ENCODE data around the gene BPIFB3.

DNA sequence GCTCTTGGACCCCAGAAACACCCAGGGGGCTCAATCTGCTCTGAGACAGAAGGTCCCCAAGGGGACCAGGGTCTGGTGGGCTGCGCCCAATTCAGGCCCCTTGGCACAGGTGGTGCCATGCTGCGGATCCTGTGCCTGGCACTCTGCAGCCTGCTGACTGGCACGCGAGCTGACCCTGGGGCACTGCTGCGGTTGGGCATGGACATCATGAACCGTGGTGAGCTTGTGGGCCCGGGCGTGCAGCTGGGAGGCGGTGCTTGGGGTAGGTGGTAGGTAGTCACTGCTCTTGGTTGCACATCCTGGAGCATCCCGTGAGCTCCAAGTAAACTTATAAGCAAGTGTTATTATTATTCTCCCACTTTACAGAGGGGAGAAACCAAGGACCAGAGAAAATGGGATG lies 22.2 kb upstream of the BPIFB3 start, which contains the start of gene BPIFB6:
- no peak for TF ChIP-seq EZH2 (IDR thresholded peaks at IDR 0.05; ENCODE audit: borderline replicate concordance, low read depth, low read length, poor library complexity, severe bottlenecking)
- TF ChIP-seq, protein P1, sequence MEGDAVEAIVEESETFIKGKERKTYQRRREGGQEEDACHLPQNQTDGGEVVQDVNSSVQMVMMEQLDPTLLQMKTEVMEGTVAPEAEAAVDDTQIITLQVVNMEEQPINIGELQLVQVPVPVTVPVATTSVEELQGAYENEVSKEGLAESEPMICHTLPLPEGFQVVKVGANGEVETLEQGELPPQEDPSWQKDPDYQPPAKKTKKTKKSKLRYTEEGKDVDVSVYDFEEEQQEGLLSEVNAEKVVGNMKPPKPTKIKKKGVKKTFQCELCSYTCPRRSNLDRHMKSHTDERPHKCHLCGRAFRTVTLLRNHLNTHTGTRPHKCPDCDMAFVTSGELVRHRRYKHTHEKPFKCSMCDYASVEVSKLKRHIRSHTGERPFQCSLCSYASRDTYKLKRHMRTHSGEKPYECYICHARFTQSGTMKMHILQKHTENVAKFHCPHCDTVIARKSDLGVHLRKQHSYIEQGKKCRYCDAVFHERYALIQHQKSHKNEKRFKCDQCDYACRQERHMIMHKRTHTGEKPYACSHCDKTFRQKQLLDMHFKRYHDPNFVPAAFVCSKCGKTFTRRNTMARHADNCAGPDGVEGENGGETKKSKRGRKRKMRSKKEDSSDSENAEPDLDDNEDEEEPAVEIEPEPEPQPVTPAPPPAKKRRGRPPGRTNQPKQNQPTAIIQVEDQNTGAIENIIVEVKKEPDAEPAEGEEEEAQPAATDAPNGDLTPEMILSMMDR (conservative IDR thresholded peaks at IDR 0.05; ENCODE audit: low read depth, low read length) = no peak

Measured in A673 (cell line).